OCI-LY7 (cell line): ENCODE measurements around the gene SLC6A18. TPM values are rescaled to one million over a fixed set of nuclear protein-coding genes. Genes with fewer than 3 reads are reported as not detected.

Source experiments
- BruUV-seq: library from RNA; stranded (reverse); fragments of 400-500 nt; replicated peaks from 2 replicates; lab custom pipeline; 2021; lab: Mats Ljungman, UMichigan
- CTCF ChIA-PET: fragments of 300-600 bp; sonication (Branson Sonifier 250); formaldehyde crosslinking; loops from one replicate; lab custom pipeline; 2022; ENCODE audit warnings: antibody characterized with exemption; ENCODE audit not compliant: unreplicated experiment; lab: Charles Lee
- POLR2A ChIA-PET: fragments of 300-600 bp; sonication (Branson Sonifier 250); formaldehyde crosslinking; loops from one replicate; lab custom pipeline; 2022; ENCODE audit warnings: antibody characterized with exemption; lab: Charles Lee
- DNase-seq: peaks from one replicate; pipeline ENCODE4 v3.0.0-alpha.2; 2015; ENCODE audit warnings: low spot score
- H2AFZ ChIP-seq: fragments of 200-600 bp; sonication (generic), shearing (Covaris generic); 2 replicates; pipeline ENCODE4 v1.6.1; 2014; ENCODE audit warnings: mild to moderate bottlenecking, antibody characterized with exemption, low read length, moderate library complexity
- H3K27ac ChIP-seq: fragments of 200-600 bp; sonication (generic); 2 replicates; pipeline ENCODE4 v1.5.1; 2014; ENCODE audit warnings: mixed run types, low read depth, mild to moderate bottlenecking, moderate library complexity, low read length, inconsistent platforms; ENCODE audit not compliant: poor library complexity, severe bottlenecking
- H3K36me3 ChIP-seq: fragments of 200-600 bp; sonication (generic); 2 replicates; pipeline ENCODE4 v1.6.1; 2014; ENCODE audit warnings: mild to moderate bottlenecking, antibody characterized with exemption, low read length, moderate library complexity, mixed read lengths; ENCODE audit not compliant: insufficient read depth
- H3K4me1 ChIP-seq: fragments of 200-600 bp; sonication (generic); 2 replicates; pipeline ENCODE4 v1.5.1; 2014; ENCODE audit warnings: mild to moderate bottlenecking, low read length; ENCODE audit not compliant: insufficient read depth, poor library complexity, severe bottlenecking
- H3K4me2 ChIP-seq: fragments of 200-600 bp; sonication (generic); 2 replicates; pipeline ENCODE4 v1.6.1; 2014; ENCODE audit warnings: mild to moderate bottlenecking, low read length
- H3K4me3 ChIP-seq: fragments of 200-600 bp; sonication (generic); 2 replicates; pipeline ENCODE4 v1.5.1; 2014; ENCODE audit warnings: mild to moderate bottlenecking, low read depth, low read length; ENCODE audit not compliant: poor library complexity, severe bottlenecking
- H3K79me2 ChIP-seq: fragments of 200-600 bp; sonication (generic); 2 replicates; pipeline ENCODE4 v1.6.1; 2016; ENCODE audit warnings: low read depth, mild to moderate bottlenecking, low read length, moderate library complexity, mixed read lengths; ENCODE audit not compliant: insufficient read depth
- H3K9me2 ChIP-seq: fragments of 200-600 bp; sonication (generic); 2 replicates; pipeline ENCODE4 v1.6.1; 2016; ENCODE audit warnings: mild to moderate bottlenecking, low read length, mixed read lengths; ENCODE audit not compliant: insufficient read depth
- H3K9me3 ChIP-seq: fragments of 200-600 bp; sonication (generic); 2 replicates; pipeline ENCODE4 v1.6.1; 2014; ENCODE audit warnings: mild to moderate bottlenecking, mixed run types, low read length, mixed read lengths
- H4K20me1 ChIP-seq: fragments of 200-600 bp; sonication (generic); 2 replicates; pipeline ENCODE4 v1.6.1; 2014; ENCODE audit warnings: mild to moderate bottlenecking, antibody characterized with exemption, low read length, moderate library complexity, mixed read lengths; ENCODE audit not compliant: insufficient read depth
- EZH2phosphoT487 ChIP-seq: fragments of 200-600 bp; sonication (generic); IDR thresholded peaks from 2 replicates; pipeline ENCODE4 v1.6.1; 2018; ENCODE audit warnings: low read depth, borderline replicate concordance, mild to moderate bottlenecking, mixed run types, antibody characterized with exemption, low read length, moderate library complexity, mixed read lengths
- intact Hi-C: fragments of 100-400 bp; cut with micrococcal nuclease; formaldehyde crosslinking; loops from one replicate; pipeline ENCODE4 v1.10.0; 2022; ENCODE audit not compliant: unreplicated experiment
- total RNA-seq, 2 experiments: library from RNA; depleted of rRNA in 1 of 2; stranded (reverse); fragments of >200 nt in 1 of 2; shearing (Covaris generic) in 1 of 2; gene quantifications; 2 replicates each; pipeline ENCODE4 v1.2.3, GENCODE V29; 2014 to 2022
- TF ChIP-seq, protein P1 (sequence below): fragments of 200-600 bp; sonication (generic); conservative IDR thresholded peaks from 2 replicates; pipeline ENCODE4 v1.5.1; 2014; ENCODE audit warnings: mild to moderate bottlenecking, antibody characterized with exemption, low read length, moderate library complexity, mixed read lengths

Gene SLC6A18
- total RNA-seq, 2 experiments from 2014 or later, result not detected

DNA sequence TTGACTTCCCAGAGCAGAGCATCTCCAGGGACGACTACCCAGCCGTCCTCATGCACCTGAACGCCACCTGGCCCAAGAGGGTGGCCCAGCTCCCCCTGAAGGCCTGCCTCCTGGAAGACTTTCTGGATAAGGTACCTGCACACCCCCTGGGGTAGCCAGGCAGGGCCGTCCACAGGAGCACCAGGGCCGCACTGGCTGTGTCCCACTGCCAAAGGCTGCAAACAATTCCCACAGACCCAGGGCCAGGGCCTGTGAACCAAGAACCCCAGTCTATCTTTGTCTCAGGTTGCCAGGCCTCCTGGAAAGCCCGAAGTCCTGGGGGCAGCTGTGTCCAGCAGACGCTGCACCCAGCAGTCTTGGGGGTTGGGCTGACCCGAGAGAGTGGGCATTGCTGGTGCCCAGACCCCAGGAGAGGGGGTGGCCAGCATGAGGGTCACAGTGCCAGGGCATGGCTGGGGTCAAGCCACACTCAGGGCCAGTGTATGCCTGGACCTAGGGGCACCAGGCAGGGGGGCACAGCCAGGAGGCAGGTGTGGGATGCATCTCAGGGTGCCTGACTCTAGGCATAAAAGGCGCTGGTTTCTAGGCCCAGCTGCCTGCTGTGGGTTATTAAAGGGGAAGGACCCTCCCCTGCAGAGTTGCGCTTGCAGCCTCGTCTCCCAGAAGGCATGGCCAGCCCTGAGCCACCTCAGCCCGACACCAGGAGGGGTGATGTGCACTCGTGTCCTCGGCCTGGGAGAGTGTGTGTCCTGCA is 17.7 kb downstream of the SLC6A18 start:
- Histone ChIP-seq H3K27ac (no peak overlapping the region), H3K36me3 (no peaks in the 10 kb centered on the region), H3K79me2 (no peaks in the 10 kb centered on the region), H2AFZ (no peak overlapping the region), H3K4me3 (no peak overlapping the region), H3K9me3 (no peaks in the 10 kb centered on the region), H3K4me2 (no peak overlapping the region), H4K20me1 (no peaks in the 10 kb centered on the region), H3K4me1 (peaks cover 6% of the 10 kb centered on the region), H3K9me2 (no peaks in the 10 kb centered on the region)
- ChIA-PET CTCF (no interaction called here), POLR2A (no interaction called here)
- intact Hi-C loops, result no loop called here
- no peak for DNase-seq
- BruUV-seq, result no TSS peak
- TF ChIP-seq EZH2phosphoT487, result no peak
- TF ChIP-seq, protein P1, sequence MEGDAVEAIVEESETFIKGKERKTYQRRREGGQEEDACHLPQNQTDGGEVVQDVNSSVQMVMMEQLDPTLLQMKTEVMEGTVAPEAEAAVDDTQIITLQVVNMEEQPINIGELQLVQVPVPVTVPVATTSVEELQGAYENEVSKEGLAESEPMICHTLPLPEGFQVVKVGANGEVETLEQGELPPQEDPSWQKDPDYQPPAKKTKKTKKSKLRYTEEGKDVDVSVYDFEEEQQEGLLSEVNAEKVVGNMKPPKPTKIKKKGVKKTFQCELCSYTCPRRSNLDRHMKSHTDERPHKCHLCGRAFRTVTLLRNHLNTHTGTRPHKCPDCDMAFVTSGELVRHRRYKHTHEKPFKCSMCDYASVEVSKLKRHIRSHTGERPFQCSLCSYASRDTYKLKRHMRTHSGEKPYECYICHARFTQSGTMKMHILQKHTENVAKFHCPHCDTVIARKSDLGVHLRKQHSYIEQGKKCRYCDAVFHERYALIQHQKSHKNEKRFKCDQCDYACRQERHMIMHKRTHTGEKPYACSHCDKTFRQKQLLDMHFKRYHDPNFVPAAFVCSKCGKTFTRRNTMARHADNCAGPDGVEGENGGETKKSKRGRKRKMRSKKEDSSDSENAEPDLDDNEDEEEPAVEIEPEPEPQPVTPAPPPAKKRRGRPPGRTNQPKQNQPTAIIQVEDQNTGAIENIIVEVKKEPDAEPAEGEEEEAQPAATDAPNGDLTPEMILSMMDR, result no peak

DNA sequence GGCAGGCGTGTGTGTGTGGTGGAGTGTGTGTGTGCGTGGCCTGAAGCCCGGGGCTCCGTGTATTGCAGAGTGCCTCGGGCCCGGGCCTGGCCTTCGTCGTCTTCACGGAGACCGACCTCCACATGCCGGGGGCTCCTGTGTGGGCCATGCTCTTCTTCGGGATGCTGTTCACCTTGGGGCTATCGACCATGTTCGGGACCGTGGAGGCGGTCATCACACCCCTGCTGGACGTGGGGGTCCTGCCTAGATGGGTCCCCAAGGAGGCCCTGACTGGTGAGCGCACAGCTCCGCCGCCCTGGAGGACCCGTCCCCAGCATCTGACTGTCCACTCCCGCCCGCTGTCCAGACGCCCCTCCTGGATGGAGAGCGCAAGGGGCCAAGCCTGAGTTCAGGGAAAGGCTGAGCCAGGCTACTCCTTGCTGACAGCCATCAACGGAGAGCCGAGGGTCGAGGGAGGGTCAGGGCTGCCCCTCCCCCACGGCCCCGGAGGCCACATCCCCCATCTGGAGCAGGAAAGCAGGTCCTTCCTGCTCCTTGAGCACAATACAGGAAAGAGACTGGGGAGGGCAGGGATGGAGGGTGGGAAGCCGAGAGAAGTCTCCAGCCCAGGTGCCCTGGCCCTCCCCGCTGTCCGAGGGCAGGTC is 18.4 kb downstream of the SLC6A18 start:
- H3K79me2 ChIP-seq, result no peaks in the 10 kb centered on the region
- ChIA-PET POLR2A (no interaction called here), CTCF (no interaction called here)
- H3K27ac ChIP-seq, result no peak overlapping the region
- no peaks in the 10 kb centered on the region; the same call in 1 of the 2 replicates for H4K20me1 ChIP-seq
- H3K9me3 ChIP-seq, result no peaks in the 10 kb centered on the region
- no peak overlapping the region for H3K4me3 ChIP-seq
- no peak overlapping the region for H3K4me2 ChIP-seq
- TF ChIP-seq, protein P1, result no peak
- no peak for TF ChIP-seq EZH2phosphoT487
- intact Hi-C loops, result no loop called here
- no peak for DNase-seq
- H2AFZ ChIP-seq, result no peak overlapping the region
- no TSS peak for BruUV-seq
- H3K9me2 ChIP-seq, result no peaks in the 10 kb centered on the region
- peaks cover 7% of the 10 kb centered on the region; the same call in 1 of the 2 replicates for H3K36me3 ChIP-seq
- peaks cover 6% of the 10 kb centered on the region for H3K4me1 ChIP-seq

DNA sequence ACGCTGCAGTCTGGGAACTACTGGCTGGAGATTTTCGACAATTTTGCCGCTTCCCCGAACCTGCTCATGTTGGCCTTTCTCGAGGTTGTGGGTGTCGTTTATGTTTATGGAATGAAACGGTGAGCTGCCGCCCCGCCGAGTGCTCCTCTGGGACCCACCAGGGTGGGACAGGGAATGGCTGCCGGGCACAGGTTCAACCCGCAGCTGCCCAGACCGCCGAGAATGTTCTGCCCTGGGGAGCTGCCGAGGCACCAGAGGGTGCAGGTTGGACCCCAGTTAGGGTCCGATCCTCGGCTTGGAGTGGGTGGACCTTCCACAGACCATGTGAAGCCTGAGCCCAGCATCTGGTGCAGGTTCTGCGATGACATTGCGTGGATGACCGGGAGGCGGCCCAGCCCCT is 19.1 kb downstream of the SLC6A18 start:
- Histone ChIP-seq H3K4me2 (no peak overlapping the region), H3K27ac (no peak overlapping the region), H3K36me3 (peaks cover 9% of the 10 kb centered on the region; the same call in 1 of the 2 replicates), H4K20me1 (no peaks in the 10 kb centered on the region; the same call in 1 of the 2 replicates), H3K9me3 (no peaks in the 10 kb centered on the region), H3K79me2 (no peaks in the 10 kb centered on the region), H3K4me1 (peaks cover 6% of the 10 kb centered on the region), H3K4me3 (no peak overlapping the region), H2AFZ (no peak overlapping the region), H3K9me2 (no peaks in the 10 kb centered on the region)
- TF ChIP-seq, protein P1, result no peak
- TF ChIP-seq EZH2phosphoT487, result no peak
- no TSS peak for BruUV-seq
- ChIA-PET POLR2A (no interaction called here), CTCF (no interaction called here)
- no peak for DNase-seq
- intact Hi-C loops, result no loop called here
